CD4-positive, alpha-beta T cell treated with Interleukin-4 for 1 hour (primary cell): ENCODE data around the gene PRKCA.

Experiments
- DNase-seq, 2 donors: peaks; one replicate each; pipeline ENCODE4 v3.0.0-alpha.2; 2020 to 2022

Gene PRKCA

GRCh38 chr17:66415366-66416206 is 113.2 kb downstream of the PRKCA start:
- no peak for DNase-seq

DNA sequence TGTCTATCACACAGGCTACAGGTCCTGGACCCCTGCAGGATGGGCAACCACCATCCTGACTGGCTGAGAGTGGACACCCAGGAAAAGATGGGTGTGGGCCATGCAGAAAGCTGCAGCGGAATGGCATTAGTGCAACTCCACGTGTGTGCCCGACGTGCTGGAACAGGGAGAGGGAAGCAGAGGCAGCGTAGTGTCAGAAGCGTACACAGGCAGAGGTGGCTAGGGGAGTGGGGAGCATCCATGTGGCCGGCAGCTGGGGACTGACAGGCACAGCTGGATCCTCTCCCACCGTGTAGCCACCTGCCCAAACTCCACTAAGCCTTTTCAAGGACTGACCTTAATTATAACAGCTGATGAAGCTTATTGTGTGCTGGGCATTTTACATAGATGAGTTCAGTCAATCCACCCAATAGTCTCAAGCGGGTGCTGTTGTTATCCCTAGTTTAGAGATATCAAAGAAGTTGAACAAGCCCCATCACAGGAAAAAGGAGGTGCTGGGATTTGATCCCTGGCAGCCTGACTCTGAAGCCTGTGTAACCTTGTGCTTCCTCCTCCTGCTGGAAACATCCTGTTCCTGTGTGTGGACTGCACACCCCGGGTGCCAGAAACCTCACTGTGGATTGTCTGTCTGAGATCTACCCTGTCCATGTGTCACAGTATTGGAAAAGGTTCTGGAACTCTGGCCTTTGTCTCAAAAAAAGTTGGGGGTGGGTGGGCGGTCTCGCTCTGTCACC is 114.0 kb downstream of the PRKCA start:
- DNase-seq: no peak

DNA sequence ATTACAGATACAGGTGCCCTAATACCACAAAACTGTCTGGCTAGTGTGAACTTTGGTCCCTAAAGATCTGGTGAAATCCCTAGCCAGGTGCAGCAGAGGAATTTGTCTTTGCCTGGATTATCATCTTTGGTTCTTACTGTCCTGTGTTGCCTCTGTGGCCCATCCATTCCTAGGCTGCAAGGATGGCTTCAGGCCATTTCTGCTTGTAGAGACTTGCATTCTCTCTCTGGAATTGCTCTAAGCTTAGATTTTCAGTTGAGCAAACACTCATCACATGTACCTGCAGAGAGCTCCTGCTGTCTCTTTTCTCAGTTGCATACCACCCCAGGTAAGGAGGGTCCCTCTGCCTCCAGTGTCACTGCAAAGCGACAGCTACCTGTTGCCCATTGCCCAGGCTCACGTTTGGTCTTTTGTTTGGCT is 114.9 kb downstream of the PRKCA start:
- no peak for DNase-seq

DNA sequence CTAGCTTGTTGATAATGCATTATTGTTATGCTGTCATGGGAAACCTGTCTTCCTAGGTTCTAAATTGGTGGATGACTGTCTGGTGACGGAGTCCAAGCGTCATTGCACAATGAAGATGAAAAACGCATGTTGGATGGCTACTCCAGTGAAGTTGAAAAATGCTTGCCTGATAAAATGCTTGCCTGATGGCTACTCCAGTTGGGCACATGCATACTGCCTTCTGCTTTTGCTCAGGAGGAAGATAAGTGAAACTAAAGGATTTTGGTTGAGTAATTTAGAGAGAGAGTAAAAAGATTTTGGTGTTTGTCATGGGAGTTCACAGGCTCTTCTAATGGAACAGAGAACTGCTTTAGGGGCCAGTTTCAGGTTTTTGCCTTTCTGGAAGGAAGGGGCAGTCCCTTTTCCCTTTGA is 118.6 kb downstream of the PRKCA start:
- no peak for DNase-seq

- DNase-seq: no peak
Observed at GRCh38 chr17:66422186-66422585, 119.8 kb downstream of the PRKCA start.

- no peak for DNase-seq
Observed at GRCh38 chr17:66423056-66423955, 120.9 kb downstream of the PRKCA start.

DNA sequence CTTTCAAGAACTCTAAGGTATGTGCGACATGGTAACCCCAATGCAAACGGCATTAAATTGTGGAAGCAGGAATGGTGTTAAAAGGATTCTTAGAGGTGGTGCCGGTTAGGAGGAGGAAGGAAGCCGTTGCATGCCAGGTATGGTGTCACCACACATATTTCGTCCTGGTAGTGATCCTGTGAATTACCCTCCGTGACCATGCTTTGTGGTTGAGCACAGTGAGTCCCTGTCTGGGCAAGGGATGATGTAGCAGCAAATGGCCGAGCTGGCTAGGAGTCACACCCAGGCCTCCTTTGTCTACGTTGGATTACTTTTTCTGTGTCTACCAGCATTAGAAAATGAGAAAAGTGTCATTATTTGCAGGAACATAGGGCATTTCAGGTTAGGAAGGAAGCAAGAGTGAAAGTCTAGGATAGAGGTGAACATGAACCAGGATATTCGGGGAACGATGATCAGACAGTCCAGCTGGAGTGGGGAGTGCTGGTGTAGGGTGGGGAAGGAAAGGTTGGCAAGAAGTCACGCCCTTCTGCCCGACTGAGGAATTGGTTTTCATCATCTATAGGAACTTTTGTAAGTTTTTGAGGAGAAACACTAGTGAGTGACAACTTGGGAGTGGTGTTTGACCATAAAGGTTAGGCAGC is 123.5 kb downstream of the PRKCA start:
- DNase-seq: no peak

GRCh38 chr17:66426397-66427033 is 124.1 kb downstream of the PRKCA start:
- DNase-seq: peak; percentile 56 to 71

- DNase-seq: no peak
Observed at GRCh38 chr17:66427134-66427533, 124.7 kb downstream of the PRKCA start.

GRCh38 chr17:66429680-66430079 is 127.3 kb downstream of the PRKCA start:
- no peak for DNase-seq

GRCh38 chr17:66430846-66431795 is 128.7 kb downstream of the PRKCA start:
- DNase-seq: peak in 1 of 2 donors; percentile 20

DNA sequence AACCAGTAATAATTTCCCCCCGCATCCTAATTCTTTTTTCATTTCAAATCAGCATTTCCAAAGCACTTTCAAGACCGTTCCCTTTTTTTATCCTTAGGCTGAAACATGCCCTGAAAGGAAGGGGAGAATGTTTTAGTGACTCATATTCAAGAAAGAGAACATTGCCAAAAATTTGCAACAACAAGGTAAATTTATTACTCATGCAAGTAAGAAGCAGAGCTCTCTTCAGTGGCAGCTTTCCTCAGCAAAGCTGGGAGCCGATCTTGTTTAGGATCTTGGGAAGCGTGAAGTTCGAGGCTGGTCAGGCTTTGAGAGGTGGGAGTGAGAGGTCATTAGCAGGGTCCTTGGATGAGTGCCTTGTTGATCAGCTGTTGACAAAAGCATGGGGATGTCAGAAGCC is 129.5 kb downstream of the PRKCA start:
- no peak for DNase-seq

DNA sequence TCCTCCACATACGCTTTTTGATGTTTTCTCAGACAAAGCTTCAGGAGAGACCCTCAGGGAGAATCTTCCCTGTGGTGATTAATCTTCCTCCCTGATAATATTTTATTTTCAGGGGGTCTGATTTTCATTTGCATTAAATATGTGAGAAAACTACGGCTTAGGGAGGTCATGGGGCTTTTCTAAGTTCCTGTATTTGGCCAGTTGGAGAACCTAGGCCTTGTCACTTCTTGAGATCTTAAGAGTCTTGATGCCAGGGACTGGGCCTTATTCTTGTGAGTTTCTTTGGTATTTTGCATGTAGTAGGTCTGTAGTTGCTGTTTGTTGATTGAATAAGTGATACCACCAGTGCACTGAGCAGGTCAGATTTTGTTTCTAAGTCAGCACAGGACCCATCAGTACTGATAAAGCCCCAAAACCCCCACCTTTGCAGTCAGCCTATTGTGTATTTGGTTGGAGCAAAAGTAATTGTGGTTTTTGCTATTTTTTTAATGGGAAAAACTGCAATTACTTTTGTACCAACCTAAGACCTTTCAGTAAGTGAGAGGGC is 130.1 kb downstream of the PRKCA start:
- DNase-seq: no peak

GRCh38 chr17:66432996-66433551 is 130.7 kb downstream of the PRKCA start:
- DNase-seq: no peak

- DNase-seq: no peak
Observed at GRCh38 chr17:66435182-66435581, 132.8 kb downstream of the PRKCA start.

DNA sequence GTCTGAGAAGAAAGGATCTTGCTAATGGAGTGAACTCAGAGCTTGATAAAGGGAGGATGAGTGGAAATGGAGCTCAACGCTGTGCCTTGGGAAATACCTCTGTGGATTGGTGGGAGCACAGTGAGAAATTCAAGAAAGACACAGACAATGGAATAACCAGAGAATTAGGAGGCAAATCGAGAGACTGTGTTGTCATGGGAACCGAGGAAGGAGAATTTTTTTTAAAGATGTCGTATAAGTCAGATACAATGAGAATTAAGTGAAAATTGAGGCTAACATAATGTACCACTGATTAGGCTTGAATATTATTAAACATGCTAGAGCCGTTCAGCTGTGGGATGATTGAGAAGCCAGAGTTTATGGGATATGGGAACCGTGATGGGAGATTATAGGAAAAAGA is 134.2 kb downstream of the PRKCA start:
- DNase-seq: no peak

DNA sequence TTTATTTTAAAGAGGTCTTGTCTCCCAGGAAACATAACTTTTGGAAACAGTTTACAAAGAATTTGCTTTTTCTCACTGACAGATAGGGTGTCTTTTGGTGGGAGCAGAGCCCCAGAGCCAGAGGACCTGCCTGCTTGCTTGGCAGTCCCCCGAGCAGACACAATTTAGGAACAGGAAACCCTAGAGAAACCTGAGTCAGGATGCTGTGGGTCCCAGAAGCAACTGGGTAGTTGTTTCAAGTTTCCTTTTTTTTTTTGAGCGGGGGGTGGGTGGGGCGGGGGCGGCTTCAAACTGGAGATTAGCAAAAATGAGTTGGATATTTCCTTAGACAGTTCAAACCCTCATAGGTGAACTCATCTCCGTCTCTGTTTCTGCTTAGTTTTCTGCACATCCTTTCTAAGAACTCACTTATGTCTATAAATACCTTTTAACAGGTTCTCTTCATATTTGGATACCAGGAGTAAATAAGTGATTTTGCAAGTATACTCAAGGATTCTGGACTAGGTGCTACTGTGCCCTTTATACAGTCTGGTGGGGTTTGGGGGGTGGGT is 135.1 kb downstream of the PRKCA start:
- no peak for DNase-seq

- no peak for DNase-seq
Observed at GRCh38 chr17:66438101-66438500, 135.7 kb downstream of the PRKCA start.

DNA sequence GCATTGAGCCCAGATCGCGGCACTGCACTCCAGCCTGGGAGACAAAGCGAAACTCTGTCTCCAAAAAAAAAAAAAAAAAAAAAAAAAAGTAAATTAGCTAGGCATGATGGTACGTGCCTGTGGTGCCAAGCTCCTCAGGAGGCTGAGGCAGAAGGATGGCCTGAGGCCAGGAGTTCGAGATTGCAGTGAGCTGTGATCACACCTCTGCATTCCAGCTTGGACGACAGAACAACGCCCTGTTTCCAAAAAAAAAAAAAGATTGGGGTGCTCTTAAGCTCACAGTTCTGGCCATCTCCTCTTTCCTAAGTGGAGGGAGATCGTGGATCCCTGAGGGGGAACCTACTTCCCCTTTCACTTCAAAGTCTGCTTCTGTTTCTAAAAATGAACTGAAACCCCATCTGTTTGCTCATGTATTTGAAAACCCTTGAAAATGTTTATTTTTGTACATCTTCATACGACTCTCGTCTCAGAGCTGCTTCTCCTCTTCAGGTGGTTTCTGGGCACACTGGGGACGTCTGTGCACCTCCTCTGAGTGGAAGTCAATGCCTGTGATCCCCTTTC is 138.8 kb downstream of the PRKCA start:
- DNase-seq: peak in 1 of 2 donors; percentile 15

DNA sequence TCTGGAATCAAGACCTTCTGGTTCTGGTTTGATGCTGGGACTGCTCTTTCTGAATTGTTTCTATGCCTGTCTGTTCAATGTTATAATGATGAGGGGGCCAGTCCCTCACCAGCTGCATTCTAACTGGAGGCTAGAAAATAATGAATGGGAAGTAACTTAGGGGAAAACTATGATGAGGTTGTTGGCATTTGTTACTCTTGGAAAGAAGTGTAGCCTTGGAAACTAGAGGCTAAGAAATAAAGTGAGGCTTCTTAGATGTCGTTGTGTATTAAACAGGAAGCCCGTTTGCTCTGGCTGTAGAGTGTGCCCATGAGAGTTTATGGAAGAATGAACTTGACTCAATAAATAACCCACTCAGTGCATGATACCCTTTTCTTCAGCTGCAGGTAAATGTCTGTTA is 140.8 kb downstream of the PRKCA start:
- no peak for DNase-seq
